Lower lobe of right lung (tissue), 2 donors: ENCODE data around the gene NELFB. TPM values are rescaled to one million over a fixed set of nuclear protein-coding genes. Genes with fewer than 3 reads are reported as not detected.
A peak's percentile ranks its signal among the peaks of the same experiment; 100 is the strongest.

Source experiments
- ATAC-seq, 2 donors: fragments of 200-7000 bp; cut with Tn5 transposase; one replicate each; pipeline ENCODE4 v1.9.1; 2020 to 2022; ENCODE audit warnings: mild to moderate bottlenecking in 2 of 2, moderate library complexity in 2 of 2
- DNase-seq: peaks from one replicate; pipeline ENCODE4 v3.0.0-alpha.2; 2020
- H3K27ac ChIP-seq: fragments of 200-600 bp; one replicate; pipeline ENCODE4 v1.8.0; 2022
- H3K27me3 ChIP-seq: fragments of 200-600 bp; one replicate; pipeline ENCODE4 v1.8.0; 2022; ENCODE audit warnings: low read depth
- H3K36me3 ChIP-seq: fragments of 200-600 bp; one replicate; pipeline ENCODE4 v1.8.0; 2022; ENCODE audit warnings: mild to moderate bottlenecking
- H3K4me1 ChIP-seq: fragments of 200-600 bp; one replicate; pipeline ENCODE4 v1.8.0; 2022
- H3K4me3 ChIP-seq: fragments of 200-600 bp; one replicate; pipeline ENCODE4 v1.8.0; 2022; ENCODE audit warnings: mild to moderate bottlenecking
- H3K9me3 ChIP-seq: fragments of 200-600 bp; one replicate; pipeline ENCODE4 v1.8.0; 2022
- CTCF ChIP-seq: fragments of 200-600 bp; IDR thresholded peaks from one replicate; pipeline ENCODE4 v1.8.0; 2022; ENCODE audit warnings: antibody characterized with exemption, mild to moderate bottlenecking
- intact Hi-C: fragments of 100-400 bp; cut with DNase I; formaldehyde crosslinking; loops from one replicate; pipeline ENCODE4 v1.11.0; 2022
- total RNA-seq: library from RNA; stranded (reverse); fragmentation: NEBNext Ultra II Directional; extraction: Animal tissue kit (Norgen Biotek cat#: 25700); gene quantifications from one replicate; pipeline ENCODE4 v1.2.1, GENCODE V29; 2021
- donor health status: DM: no; HTN: yes; CAD: no; lungs with severe emphysema.

The NELFB gene
- total RNA-seq, 1 donor from 2014 or later, result 44.7 TPM

GRCh38 chr9:137286975-137287383, 31.9 kb downstream of the NELFB start:
- Histone ChIP-seq H3K4me1 (no peaks in the 10 kb centered on the region), H3K36me3 (peaks cover 5% of the 10 kb centered on the region), H3K9me3 (no peaks in the 10 kb centered on the region), H3K4me3 (no peak overlapping the region), H3K27ac (no peak overlapping the region), H3K27me3 (no peaks in the 10 kb centered on the region)
- peak; percentile 53 for TF ChIP-seq CTCF
- ATAC-seq (peak; percentile 84 to 90), DNase-seq (peak; percentile 52)
- intact Hi-C loops, result no loop called here

- TF ChIP-seq CTCF, result no peak
- Histone ChIP-seq H3K27me3 (peaks cover 30% of the 10 kb centered on the region), H3K27ac (peak overlapping the region; percentile 69), H3K9me3 (no peaks in the 10 kb centered on the region), H3K36me3 (no peaks in the 10 kb centered on the region), H3K4me1 (peaks cover 22% of the 10 kb centered on the region), H3K4me3 (no peak overlapping the region)
- no peak for DNase-seq
- ATAC-seq, result no peak
- intact Hi-C loops, result no loop called here
Observed at GRCh38 chr9:137293094-137293481, 38.0 kb downstream of the NELFB start.

GRCh38 chr9:137293482-137294090, 38.5 kb downstream of the NELFB start:
- ATAC-seq, result peak; percentile 37 to 55
- Histone ChIP-seq H3K4me3 (peak overlapping the region; percentile 39), H3K27me3 (peaks cover 35% of the 10 kb centered on the region), H3K36me3 (no peaks in the 10 kb centered on the region), H3K9me3 (no peaks in the 10 kb centered on the region), H3K4me1 (peaks cover 27% of the 10 kb centered on the region), H3K27ac (peak overlapping the region; percentile 69)
- no peak for DNase-seq
- TF ChIP-seq CTCF, result no peak
- intact Hi-C loops, result no loop called here

GRCh38 chr9:137294091-137294680, 39.1 kb downstream of the NELFB start:
- TF ChIP-seq CTCF, result no peak
- Histone ChIP-seq H3K4me3 (peak overlapping the region; percentile 39), H3K27ac (peak overlapping the region; percentile 69), H3K9me3 (no peaks in the 10 kb centered on the region), H3K4me1 (peaks cover 27% of the 10 kb centered on the region), H3K27me3 (peaks cover 41% of the 10 kb centered on the region), H3K36me3 (no peaks in the 10 kb centered on the region)
- ATAC-seq (peak; percentile 75 to 81), DNase-seq (no peak)
- intact Hi-C loops, result no loop called here

- Histone ChIP-seq H3K36me3 (no peaks in the 10 kb centered on the region), H3K4me1 (peaks cover 27% of the 10 kb centered on the region), H3K9me3 (no peaks in the 10 kb centered on the region), H3K27me3 (peaks cover 46% of the 10 kb centered on the region), H3K4me3 (peak overlapping the region; percentile 51), H3K27ac (peak overlapping the region; percentile 43)
- intact Hi-C loops, result no loop called here
- peak; percentile 21 for TF ChIP-seq CTCF
- no peak for DNase-seq
- peak in 1 of 2 donors; percentile 9 for ATAC-seq
Observed at GRCh38 chr9:137294681-137295237, 39.6 kb downstream of the NELFB start.
